NCI-H1436 (cell line): ENCODE results near the gene ACOXL.

Source experiments
- DNase-seq: peaks from one replicate; lab custom pipeline; 2025; lab: John Stamatoyannopoulos, UW

Gene ACOXL

GRCh38 chr2:110755491-110756078, 23.2 kb downstream of the ACOXL start:
- no peak for DNase-seq

DNA sequence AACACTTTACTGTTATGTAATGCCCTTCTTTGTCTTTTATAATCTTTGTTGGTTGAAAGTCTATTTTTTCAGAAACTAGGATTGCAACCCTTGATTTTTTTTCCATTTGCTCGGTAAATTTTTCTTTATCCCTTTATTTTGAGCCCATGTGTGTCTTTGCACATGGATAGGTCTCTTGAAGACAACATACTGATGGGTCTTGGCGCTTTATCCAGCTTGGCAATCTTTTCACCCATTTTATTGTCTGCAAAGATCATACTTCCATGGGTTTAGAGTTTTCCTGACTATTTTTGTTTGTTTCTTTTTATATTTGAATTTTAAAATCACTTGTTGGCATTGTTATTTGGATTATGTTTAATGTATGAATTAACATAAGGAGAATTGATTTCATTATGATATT, 27.0 kb downstream of the ACOXL start:
- DNase-seq: no peak

DNA sequence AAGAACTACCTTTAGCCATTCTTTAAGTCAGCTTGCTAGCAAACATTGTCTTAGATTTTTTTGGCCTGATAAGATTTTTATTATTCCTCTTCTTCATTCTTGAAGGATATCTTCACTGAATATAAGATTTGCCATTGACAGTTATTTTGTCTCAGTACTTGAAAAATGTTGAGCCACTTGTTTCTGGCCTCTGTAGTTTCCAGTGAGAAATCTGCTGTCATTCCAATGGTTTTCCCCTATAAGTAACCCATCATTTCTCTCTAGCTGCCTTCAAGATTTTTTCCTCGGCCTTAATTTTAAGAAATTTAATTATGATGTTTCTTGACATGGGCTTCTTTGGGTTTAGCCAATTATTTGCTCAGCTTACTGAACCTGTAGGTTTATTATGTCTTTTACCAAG, 32.6 kb downstream of the ACOXL start:
- no peak for DNase-seq

- no peak for DNase-seq
Measured at GRCh38 chr2:110766291-110766690, 33.9 kb downstream of the ACOXL start.

- peak; percentile 2 for DNase-seq
Measured at GRCh38 chr2:110768591-110768990, 36.2 kb downstream of the ACOXL start.

DNA sequence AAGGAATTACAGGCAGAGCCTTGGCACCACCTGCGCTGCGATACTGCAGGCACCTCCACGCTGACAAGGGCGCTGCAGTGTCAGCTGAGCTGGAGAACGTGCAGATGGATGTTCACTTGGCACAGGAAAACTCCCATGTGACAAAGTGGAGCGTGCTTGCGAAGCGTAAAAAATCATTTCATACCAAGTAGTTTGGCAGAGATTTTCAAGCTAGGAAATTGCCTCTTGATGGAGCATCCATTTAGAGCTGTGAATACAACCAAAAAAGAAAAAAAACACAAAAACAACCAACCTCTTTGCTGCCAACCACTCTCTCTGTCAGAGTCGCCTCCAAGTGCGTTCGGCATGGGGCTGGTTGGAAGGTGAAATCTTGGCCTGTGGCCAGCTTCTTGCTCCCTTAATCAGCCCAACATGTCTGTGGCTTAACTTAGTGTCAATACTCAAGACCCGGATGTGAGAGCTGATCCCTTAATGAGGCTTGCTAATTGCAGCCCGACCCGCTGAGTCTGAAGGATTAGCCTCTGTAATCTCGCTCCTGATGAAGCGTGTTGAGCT, 38.1 kb downstream of the ACOXL start:
- peak; percentile 60 for DNase-seq

DNA sequence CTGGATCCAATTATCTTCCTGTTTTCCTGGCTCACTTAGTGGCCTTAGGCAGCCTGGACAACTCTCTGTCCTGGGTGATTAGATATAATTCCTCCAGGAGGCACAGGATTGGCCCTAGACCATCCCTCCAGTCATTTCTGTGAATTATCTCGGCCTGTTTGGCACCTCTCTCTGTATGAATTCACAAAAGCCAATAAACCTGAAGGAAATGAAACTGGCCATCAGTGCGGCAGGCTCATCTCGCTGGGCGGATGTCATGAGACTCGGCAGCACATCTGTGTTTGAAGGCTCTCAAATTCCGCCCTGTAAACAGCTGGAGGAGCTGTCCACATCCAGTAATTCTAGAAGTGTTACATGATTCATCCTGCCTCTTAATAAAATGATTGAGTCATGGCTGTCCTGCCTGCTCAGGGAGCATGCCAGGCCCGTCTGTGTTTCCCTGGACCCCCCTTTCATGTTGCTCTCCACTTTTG, 38.6 kb downstream of the ACOXL start:
- no peak for DNase-seq

- DNase-seq: no peak
Measured at GRCh38 chr2:110771547-110772382, 39.4 kb downstream of the ACOXL start.

DNA sequence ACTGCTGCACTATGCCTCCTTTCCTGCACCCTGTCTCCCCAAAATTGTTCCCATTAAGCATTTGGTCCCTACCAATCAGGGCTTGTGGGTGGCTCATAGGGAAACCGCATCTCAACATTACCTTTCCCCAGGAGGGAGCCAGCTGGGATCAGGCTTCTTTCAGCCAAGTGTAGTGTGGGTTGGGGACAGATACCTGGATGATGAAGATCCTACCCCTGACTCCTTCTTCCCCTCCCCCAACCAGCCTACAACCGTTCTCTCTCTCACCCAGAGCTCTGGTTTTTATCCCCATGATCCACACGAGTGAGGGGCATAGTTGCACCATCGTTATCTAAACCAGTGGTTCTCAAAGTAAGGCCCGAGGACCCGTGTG, 40.0 kb downstream of the ACOXL start:
- DNase-seq: no peak

- DNase-seq: no peak
Measured at GRCh38 chr2:110773401-110773921, 41.1 kb downstream of the ACOXL start.

DNA sequence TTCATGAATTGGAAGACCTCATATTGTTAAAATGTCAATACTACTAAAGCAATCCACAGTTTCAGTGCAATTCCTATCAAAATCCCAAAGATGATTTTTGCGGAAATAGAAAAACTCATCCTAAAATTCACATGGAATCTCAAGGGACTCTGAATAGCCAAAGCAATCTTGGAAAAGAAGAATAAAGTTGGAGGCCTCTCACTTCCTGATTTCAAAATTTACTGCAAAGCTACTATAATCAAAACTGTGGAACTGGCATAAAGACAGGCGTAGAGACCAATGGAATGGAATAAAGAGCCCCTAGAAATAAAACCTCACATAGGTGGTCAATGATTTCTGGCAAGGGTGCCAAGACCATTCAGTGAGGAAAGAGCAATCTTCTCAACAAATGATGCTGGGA, 42.3 kb downstream of the ACOXL start:
- DNase-seq: no peak

GRCh38 chr2:110777531-110778311, 45.3 kb downstream of the ACOXL start:
- DNase-seq: no peak

GRCh38 chr2:110780461-110780860, 48.1 kb downstream of the ACOXL start:
- DNase-seq: no peak

DNA sequence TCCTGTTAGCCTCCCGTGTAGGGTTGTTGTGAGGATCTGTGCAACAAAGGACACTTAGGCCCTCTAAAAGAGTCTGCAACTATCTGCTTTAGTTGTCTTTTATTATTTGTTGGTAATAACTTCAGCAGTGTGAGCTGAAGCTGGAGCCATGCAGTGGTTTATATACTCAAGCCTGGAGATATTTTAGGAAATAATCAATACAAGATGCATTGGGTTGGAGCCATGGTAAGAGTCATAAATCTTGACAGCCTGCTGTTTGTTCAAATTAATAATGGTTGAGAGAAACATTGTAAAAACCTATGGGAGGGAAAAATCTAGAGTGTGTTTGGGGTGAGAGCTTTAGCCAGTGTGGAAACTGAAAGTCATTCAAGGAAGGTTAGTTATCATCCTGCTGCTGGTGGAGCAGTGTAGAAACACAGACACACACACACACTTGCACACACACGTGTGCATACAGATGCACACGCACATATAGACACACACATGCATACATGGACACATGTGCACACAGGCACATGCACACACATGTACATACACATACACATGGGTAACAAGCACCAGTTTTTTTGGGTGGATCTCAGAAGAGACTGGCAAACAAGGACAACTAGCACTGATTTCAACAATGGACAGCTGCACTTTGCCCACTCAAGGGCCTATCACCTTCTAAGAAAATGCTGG, 51.0 kb downstream of the ACOXL start:
- DNase-seq: no peak

- DNase-seq: no peak
Measured at GRCh38 chr2:110784047-110784631, 51.8 kb downstream of the ACOXL start.

GRCh38 chr2:110785439-110785838, 53.1 kb downstream of the ACOXL start:
- no peak for DNase-seq

- DNase-seq: no peak
Measured at GRCh38 chr2:110788976-110789375, 56.6 kb downstream of the ACOXL start.

DNA sequence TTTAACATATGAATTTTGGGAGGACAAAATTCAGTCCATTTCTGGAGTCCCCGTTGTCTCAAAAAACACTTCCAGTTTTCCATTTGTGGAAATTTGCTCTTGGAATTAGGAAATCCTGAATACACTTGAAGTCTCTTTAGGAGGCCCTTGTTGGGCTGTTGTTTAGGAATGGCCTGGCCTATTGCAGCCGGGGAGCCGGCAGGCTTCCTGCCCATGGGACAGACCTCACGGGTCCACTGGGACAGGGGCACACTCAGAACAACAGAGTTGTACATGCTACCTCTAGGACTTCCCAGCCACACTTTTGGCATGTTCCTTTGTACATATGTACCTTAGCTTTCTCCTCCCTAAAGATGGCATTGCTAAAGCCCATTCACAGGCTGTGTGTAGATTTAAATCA, 57.3 kb downstream of the ACOXL start:
- DNase-seq: no peak

GRCh38 chr2:110790907-110791306, 58.5 kb downstream of the ACOXL start:
- DNase-seq: no peak

DNA sequence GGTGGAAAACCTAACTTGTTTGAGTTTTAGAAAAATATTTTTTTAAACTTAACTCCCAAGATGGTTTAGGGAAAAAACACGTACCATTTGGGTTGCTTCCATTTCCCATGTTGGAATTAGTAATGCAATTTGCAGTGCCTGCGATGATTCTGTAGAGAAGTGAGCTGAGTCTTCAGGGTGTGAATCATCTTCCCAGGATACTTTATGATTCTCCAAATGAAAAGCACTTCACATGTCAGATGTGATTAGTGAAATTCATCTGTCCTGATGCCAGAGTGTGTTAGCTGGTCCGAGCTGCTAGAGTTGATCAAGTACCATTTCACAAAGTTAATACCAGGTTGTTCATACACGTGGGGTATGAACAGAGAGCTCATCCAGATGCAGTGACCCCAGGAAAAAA, 59.1 kb downstream of the ACOXL start:
- DNase-seq: no peak

- no peak for DNase-seq
Measured at GRCh38 chr2:110793034-110793433, 60.7 kb downstream of the ACOXL start.
